GM23338 (cell line): ENCODE data around the gene GHDC.

Experiments used
- CREB1 ChIP-seq: fragments of 250-450 bp; sonication (Bioruptor Pico); IDR thresholded peaks from 2 replicates; pipeline ENCODE4 v1.5.0; 2020; ENCODE audit warnings: low read depth, mild to moderate bottlenecking, moderate library complexity
- EZH2 ChIP-seq: fragments of 200-600 bp; sonication (generic); IDR thresholded peaks from one replicate; pipeline ENCODE4 v1.8.0; 2017; ENCODE audit warnings: antibody characterized with exemption, mild to moderate bottlenecking, low read depth; ENCODE audit not compliant: unreplicated experiment
- EZH2phosphoT487 ChIP-seq: fragments of 200-600 bp; sonication (generic); IDR thresholded peaks from one replicate; pipeline ENCODE4 v1.8.1; 2018; ENCODE audit warnings: antibody characterized with exemption; ENCODE audit not compliant: unreplicated experiment
- JUNB ChIP-seq: IDR thresholded peaks from one replicate; pipeline ENCODE4 v1.6.1; 2016; ENCODE audit warnings: antibody characterized with exemption; ENCODE audit not compliant: unreplicated experiment
- POLR2AphosphoS5 ChIP-seq: IDR thresholded peaks from 2 replicates; pipeline ENCODE4 v1.6.1; 2016; ENCODE audit warnings: antibody characterized with exemption, low read depth
- STAT1 ChIP-seq: IDR thresholded peaks from one replicate; pipeline ENCODE4 v1.6.1; 2016; ENCODE audit warnings: antibody characterized with exemption; ENCODE audit not compliant: unreplicated experiment
- ZNF114 ChIP-seq: fragments of 250-450 bp; sonication (Bioruptor Pico); IDR thresholded peaks from 2 replicates; pipeline ENCODE4 v1.5.0; 2020; ENCODE audit warnings: mild to moderate bottlenecking, moderate library complexity
- ZNF331 ChIP-seq: fragments of 250-450 bp; sonication (Bioruptor Pico); IDR thresholded peaks from 2 replicates; pipeline ENCODE4 v1.5.0; 2020; ENCODE audit warnings: low read depth, mild to moderate bottlenecking, moderate library complexity
- TF ChIP-seq, protein P1 (sequence below), 2 experiments: fragments of 200-600 bp in 1 of 2; sonication (generic) in 1 of 2; conservative IDR thresholded peaks; 2 replicates each; pipeline versions ENCODE4 v1.5.1 to v1.6.1; 2016 to 2017; ENCODE audit warnings: antibody characterized with exemption in 2 of 2, low read depth in 2 of 2, mild to moderate bottlenecking in 2 of 2, moderate library complexity in 1 of 2
- TF ChIP-seq, protein P2 (sequence below): IDR thresholded peaks from one replicate; pipeline ENCODE4 v1.6.1; 2018; ENCODE audit warnings: antibody characterized with exemption; ENCODE audit not compliant: unreplicated experiment
- TF ChIP-seq, protein P3 (sequence below): fragments of 250-450 bp; sonication (Bioruptor Pico); IDR thresholded peaks from 2 replicates; pipeline ENCODE4 v1.5.0; 2020; ENCODE audit warnings: mild to moderate bottlenecking, moderate library complexity
- TF ChIP-seq, protein P4 (sequence below): IDR thresholded peaks from 2 replicates; pipeline ENCODE4 v1.6.1; 2016; ENCODE audit warnings: antibody characterized with exemption

DNA sequence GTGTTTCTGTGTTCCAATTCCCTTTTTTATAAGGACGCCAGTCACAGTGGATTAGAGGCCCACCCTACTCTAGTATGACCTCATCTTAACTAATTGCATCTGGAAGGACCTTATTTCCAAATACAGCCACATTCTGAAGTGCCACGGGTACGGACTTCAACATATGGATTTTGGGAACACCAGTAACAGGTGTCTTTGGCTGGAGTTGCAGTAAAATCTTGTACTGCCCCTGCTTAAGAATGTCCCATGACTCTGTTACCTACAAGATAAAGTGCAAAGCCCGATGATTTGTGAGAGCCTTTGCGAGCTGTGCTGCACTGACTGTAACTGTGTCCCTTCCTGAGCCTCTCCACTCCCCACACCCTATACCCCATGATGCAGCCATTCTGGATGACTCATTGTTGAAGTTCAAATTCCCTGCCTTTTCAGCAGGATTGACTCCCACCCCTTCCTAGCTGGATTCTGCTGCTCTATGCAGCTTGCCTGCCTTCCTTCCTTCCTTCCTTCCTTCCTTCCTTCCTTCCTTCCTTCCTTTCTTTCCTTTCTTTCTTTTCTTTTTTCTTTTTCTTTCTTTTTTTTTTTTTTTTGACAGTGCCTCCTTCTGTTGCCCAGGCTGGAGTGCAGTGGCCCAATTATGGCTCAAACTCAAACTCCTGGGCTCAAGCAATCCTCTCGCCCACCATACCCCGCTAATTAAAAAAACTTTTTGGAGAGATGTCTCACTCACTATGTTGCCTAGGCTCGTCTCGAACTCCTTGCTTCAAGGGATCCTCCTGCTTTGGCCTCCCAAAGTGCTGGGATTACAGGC, 11.2 kb downstream of the GHDC start:
- TF ChIP-seq, protein P1, sequence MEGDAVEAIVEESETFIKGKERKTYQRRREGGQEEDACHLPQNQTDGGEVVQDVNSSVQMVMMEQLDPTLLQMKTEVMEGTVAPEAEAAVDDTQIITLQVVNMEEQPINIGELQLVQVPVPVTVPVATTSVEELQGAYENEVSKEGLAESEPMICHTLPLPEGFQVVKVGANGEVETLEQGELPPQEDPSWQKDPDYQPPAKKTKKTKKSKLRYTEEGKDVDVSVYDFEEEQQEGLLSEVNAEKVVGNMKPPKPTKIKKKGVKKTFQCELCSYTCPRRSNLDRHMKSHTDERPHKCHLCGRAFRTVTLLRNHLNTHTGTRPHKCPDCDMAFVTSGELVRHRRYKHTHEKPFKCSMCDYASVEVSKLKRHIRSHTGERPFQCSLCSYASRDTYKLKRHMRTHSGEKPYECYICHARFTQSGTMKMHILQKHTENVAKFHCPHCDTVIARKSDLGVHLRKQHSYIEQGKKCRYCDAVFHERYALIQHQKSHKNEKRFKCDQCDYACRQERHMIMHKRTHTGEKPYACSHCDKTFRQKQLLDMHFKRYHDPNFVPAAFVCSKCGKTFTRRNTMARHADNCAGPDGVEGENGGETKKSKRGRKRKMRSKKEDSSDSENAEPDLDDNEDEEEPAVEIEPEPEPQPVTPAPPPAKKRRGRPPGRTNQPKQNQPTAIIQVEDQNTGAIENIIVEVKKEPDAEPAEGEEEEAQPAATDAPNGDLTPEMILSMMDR (conservative IDR thresholded peaks at IDR 0.05; ENCODE audit: low read depth in 2 of 2): no peak
- TF ChIP-seq POLR2AphosphoS5 (no peak), EZH2 (no peak), EZH2phosphoT487 (no peak), CREB1 (no peak), JUNB (no peak), STAT1 (no peak), ZNF114 (CRISPR knock-in tag) (no peak), ZNF331 (CRISPR knock-in tag) (no peak)
- TF ChIP-seq, protein P2, sequence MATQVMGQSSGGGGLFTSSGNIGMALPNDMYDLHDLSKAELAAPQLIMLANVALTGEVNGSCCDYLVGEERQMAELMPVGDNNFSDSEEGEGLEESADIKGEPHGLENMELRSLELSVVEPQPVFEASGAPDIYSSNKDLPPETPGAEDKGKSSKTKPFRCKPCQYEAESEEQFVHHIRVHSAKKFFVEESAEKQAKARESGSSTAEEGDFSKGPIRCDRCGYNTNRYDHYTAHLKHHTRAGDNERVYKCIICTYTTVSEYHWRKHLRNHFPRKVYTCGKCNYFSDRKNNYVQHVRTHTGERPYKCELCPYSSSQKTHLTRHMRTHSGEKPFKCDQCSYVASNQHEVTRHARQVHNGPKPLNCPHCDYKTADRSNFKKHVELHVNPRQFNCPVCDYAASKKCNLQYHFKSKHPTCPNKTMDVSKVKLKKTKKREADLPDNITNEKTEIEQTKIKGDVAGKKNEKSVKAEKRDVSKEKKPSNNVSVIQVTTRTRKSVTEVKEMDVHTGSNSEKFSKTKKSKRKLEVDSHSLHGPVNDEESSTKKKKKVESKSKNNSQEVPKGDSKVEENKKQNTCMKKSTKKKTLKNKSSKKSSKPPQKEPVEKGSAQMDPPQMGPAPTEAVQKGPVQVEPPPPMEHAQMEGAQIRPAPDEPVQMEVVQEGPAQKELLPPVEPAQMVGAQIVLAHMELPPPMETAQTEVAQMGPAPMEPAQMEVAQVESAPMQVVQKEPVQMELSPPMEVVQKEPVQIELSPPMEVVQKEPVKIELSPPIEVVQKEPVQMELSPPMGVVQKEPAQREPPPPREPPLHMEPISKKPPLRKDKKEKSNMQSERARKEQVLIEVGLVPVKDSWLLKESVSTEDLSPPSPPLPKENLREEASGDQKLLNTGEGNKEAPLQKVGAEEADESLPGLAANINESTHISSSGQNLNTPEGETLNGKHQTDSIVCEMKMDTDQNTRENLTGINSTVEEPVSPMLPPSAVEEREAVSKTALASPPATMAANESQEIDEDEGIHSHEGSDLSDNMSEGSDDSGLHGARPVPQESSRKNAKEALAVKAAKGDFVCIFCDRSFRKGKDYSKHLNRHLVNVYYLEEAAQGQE: no peak
- TF ChIP-seq, protein P3, sequence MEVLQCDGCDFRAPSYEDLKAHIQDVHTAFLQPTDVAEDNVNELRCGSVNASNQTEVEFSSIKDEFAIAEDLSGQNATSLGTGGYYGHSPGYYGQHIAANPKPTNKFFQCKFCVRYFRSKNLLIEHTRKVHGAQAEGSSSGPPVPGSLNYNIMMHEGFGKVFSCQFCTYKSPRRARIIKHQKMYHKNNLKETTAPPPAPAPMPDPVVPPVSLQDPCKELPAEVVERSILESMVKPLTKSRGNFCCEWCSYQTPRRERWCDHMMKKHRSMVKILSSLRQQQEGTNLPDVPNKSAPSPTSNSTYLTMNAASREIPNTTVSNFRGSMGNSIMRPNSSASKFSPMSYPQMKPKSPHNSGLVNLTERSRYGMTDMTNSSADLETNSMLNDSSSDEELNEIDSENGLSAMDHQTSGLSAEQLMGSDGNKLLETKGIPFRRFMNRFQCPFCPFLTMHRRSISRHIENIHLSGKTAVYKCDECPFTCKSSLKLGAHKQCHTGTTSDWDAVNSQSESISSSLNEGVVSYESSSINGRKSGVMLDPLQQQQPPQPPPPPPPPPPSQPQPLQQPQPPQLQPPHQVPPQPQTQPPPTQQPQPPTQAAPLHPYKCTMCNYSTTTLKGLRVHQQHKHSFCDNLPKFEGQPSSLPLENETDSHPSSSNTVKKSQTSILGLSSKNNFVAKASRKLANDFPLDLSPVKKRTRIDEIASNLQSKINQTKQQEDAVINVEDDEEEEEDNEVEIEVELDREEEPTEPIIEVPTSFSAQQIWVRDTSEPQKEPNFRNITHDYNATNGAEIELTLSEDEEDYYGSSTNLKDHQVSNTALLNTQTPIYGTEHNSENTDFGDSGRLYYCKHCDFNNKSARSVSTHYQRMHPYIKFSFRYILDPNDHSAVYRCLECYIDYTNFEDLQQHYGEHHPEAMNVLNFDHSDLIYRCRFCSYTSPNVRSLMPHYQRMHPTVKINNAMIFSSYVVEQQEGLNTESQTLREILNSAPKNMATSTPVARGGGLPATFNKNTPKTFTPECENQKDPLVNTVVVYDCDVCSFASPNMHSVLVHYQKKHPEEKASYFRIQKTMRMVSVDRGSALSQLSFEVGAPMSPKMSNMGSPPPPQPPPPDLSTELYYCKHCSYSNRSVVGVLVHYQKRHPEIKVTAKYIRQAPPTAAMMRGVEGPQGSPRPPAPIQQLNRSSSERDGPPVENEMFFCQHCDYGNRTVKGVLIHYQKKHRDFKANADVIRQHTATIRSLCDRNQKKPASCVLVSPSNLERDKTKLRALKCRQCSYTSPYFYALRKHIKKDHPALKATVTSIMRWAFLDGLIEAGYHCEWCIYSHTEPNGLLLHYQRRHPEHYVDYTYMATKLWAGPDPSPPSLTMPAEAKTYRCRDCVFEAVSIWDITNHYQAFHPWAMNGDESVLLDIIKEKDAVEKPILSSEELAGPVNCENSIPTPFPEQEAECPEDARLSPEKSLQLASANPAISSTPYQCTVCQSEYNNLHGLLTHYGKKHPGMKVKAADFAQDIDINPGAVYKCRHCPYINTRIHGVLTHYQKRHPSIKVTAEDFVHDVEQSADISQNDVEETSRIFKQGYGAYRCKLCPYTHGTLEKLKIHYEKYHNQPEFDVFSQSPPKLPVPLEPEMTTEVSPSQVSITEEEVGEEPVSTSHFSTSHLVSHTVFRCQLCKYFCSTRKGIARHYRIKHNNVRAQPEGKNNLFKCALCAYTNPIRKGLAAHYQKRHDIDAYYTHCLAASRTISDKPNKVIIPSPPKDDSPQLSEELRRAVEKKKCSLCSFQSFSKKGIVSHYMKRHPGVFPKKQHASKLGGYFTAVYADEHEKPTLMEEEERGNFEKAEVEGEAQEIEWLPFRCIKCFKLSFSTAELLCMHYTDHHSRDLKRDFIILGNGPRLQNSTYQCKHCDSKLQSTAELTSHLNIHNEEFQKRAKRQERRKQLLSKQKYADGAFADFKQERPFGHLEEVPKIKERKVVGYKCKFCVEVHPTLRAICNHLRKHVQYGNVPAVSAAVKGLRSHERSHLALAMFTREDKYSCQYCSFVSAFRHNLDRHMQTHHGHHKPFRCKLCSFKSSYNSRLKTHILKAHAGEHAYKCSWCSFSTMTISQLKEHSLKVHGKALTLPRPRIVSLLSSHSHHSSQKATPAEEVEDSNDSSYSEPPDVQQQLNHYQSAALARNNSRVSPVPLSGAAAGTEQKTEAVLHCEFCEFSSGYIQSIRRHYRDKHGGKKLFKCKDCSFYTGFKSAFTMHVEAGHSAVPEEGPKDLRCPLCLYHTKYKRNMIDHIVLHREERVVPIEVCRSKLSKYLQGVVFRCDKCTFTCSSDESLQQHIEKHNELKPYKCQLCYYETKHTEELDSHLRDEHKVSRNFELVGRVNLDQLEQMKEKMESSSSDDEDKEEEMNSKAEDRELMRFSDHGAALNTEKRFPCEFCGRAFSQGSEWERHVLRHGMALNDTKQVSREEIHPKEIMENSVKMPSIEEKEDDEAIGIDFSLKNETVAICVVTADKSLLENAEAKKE (CRISPR knock-in tag): no peak
- TF ChIP-seq, protein P4, sequence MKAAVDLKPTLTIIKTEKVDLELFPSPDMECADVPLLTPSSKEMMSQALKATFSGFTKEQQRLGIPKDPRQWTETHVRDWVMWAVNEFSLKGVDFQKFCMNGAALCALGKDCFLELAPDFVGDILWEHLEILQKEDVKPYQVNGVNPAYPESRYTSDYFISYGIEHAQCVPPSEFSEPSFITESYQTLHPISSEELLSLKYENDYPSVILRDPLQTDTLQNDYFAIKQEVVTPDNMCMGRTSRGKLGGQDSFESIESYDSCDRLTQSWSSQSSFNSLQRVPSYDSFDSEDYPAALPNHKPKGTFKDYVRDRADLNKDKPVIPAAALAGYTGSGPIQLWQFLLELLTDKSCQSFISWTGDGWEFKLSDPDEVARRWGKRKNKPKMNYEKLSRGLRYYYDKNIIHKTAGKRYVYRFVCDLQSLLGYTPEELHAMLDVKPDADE: no peak
